ENCODE results near the gene METTL9.

DNA sequence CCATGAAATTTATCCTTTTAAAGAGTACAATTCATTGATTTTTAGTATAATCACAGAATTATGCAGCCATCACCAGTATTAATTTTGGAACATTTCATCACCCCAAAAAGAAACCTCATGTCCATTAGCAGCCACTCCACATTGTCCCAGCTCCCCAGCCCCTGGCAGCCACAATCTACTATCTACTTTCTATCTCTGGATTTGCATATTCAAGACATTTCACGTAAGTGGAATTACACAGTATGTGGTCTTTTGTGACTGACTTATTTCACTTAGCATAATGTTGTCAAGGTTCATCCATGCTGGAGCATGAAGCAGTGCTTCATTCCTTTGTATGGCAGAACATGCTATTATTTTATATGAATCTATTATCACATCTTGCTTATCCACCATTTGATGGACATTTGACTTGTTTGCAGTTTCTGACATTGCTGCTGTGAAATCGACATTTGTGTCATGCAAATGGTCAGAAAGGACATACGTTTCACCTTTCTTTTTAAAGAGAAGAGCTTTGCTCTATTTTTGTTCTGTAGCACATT is 10.7 kb downstream of the METTL9 start:
- no peak for TF ChIP-seq PAF1 (CRISPR knock-in tag; IDR thresholded peaks at IDR 0.05)
- TF ChIP-seq POLR2A (IDR thresholded peaks at IDR 0.05; ENCODE audit: insufficient read depth in 1 of 2, low read depth in 2 of 2, low read length in 2 of 2): no peak
- TF ChIP-seq RAD21 (CRISPR knock-in tag; IDR thresholded peaks at IDR 0.05): no peak
- no peak for TF ChIP-seq TBL1XR1 (IDR thresholded peaks at IDR 0.05; ENCODE audit: borderline replicate concordance, low read length, partially characterized antibody)
- no peak for TF ChIP-seq EZH2 (conservative IDR thresholded peaks at IDR 0.05; ENCODE audit: low read depth, low read length)
- no peak for TF ChIP-seq AGO1 (IDR thresholded peaks at IDR 0.05; ENCODE audit: low read depth, low read length, poor library complexity, severe bottlenecking)
- TF ChIP-seq JUNB (CRISPR knock-in tag; IDR thresholded peaks at IDR 0.05; ENCODE audit: borderline replicate concordance): no peak
- TF ChIP-seq, protein P1, sequence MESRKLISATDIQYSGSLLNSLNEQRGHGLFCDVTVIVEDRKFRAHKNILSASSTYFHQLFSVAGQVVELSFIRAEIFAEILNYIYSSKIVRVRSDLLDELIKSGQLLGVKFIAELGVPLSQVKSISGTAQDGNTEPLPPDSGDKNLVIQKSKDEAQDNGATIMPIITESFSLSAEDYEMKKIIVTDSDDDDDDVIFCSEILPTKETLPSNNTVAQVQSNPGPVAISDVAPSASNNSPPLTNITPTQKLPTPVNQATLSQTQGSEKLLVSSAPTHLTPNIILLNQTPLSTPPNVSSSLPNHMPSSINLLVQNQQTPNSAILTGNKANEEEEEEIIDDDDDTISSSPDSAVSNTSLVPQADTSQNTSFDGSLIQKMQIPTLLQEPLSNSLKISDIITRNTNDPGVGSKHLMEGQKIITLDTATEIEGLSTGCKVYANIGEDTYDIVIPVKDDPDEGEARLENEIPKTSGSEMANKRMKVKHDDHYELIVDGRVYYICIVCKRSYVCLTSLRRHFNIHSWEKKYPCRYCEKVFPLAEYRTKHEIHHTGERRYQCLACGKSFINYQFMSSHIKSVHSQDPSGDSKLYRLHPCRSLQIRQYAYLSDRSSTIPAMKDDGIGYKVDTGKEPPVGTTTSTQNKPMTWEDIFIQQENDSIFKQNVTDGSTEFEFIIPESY (CRISPR knock-in tag; IDR thresholded peaks at IDR 0.05): no peak
- TF ChIP-seq, protein P2, sequence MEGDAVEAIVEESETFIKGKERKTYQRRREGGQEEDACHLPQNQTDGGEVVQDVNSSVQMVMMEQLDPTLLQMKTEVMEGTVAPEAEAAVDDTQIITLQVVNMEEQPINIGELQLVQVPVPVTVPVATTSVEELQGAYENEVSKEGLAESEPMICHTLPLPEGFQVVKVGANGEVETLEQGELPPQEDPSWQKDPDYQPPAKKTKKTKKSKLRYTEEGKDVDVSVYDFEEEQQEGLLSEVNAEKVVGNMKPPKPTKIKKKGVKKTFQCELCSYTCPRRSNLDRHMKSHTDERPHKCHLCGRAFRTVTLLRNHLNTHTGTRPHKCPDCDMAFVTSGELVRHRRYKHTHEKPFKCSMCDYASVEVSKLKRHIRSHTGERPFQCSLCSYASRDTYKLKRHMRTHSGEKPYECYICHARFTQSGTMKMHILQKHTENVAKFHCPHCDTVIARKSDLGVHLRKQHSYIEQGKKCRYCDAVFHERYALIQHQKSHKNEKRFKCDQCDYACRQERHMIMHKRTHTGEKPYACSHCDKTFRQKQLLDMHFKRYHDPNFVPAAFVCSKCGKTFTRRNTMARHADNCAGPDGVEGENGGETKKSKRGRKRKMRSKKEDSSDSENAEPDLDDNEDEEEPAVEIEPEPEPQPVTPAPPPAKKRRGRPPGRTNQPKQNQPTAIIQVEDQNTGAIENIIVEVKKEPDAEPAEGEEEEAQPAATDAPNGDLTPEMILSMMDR (CRISPR knock-in tag; IDR thresholded peaks at IDR 0.05): no peak
- TF ChIP-seq, protein P3, sequence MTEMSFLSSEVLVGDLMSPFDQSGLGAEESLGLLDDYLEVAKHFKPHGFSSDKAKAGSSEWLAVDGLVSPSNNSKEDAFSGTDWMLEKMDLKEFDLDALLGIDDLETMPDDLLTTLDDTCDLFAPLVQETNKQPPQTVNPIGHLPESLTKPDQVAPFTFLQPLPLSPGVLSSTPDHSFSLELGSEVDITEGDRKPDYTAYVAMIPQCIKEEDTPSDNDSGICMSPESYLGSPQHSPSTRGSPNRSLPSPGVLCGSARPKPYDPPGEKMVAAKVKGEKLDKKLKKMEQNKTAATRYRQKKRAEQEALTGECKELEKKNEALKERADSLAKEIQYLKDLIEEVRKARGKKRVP (CRISPR knock-in tag; IDR thresholded peaks at IDR 0.05): no peak
- TF ChIP-seq, protein P4, sequence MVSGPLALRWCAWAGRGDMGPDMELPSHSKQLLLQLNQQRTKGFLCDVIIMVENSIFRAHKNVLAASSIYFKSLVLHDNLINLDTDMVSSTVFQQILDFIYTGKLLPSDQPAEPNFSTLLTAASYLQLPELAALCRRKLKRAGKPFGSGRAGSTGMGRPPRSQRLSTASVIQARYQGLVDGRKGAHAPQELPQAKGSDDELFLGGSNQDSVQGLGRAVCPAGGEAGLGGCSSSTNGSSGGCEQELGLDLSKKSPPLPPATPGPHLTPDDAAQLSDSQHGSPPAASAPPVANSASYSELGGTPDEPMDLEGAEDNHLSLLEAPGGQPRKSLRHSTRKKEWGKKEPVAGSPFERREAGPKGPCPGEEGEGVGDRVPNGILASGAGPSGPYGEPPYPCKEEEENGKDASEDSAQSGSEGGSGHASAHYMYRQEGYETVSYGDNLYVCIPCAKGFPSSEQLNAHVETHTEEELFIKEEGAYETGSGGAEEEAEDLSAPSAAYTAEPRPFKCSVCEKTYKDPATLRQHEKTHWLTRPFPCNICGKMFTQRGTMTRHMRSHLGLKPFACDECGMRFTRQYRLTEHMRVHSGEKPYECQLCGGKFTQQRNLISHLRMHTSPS (CRISPR knock-in tag; IDR thresholded peaks at IDR 0.05; ENCODE audit: low read depth): no peak
- TF ChIP-seq NFE2L1 (CRISPR knock-in tag; IDR thresholded peaks at IDR 0.05; ENCODE audit: borderline replicate concordance): no peak

Data from HepG2 (cell line).